Measurements from ENCODE around the gene JPH2. TPM values are rescaled to one million over a fixed set of nuclear protein-coding genes. Genes with fewer than 3 reads are reported as not detected.
A peak's percentile ranks its signal among the peaks of the same experiment; 100 is the strongest.

Gene JPH2
- total RNA-seq, 2 donors from 2014 or later: 29.1 to 31.1 TPM

GRCh38 chr20:44111712-44112335 is 75.2 kb downstream of the JPH2 start:
- Histone ChIP-seq H3K4me3 (no peak overlapping the region), H3K27me3 (replicated peaks; ENCODE audit: insufficient read depth) (no peaks in the 10 kb centered on the region), H3K27ac (no peak overlapping the region), H3K36me3 (no peaks in the 10 kb centered on the region), H3K4me1 (replicated peaks) (no peaks in the 10 kb centered on the region), H3K9me3 (no peaks in the 10 kb centered on the region)
- 22% methylated on average over 6 of the region's 6 CpGs for WGBS
- intact Hi-C loops (cut with DNase I): loop anchor here (5.0 to 10.0 kb wide), 2 partner anchors 200 to 657 kb away; partner anchors contain the start of genes FITM2 and SRSF6
- TF ChIP-seq POLR2AphosphoS5 (IDR thresholded peaks at IDR 0.05) (no peak), POLR2A (IDR thresholded peaks at IDR 0.05) (no peak)
- TF ChIP-seq, protein P1, sequence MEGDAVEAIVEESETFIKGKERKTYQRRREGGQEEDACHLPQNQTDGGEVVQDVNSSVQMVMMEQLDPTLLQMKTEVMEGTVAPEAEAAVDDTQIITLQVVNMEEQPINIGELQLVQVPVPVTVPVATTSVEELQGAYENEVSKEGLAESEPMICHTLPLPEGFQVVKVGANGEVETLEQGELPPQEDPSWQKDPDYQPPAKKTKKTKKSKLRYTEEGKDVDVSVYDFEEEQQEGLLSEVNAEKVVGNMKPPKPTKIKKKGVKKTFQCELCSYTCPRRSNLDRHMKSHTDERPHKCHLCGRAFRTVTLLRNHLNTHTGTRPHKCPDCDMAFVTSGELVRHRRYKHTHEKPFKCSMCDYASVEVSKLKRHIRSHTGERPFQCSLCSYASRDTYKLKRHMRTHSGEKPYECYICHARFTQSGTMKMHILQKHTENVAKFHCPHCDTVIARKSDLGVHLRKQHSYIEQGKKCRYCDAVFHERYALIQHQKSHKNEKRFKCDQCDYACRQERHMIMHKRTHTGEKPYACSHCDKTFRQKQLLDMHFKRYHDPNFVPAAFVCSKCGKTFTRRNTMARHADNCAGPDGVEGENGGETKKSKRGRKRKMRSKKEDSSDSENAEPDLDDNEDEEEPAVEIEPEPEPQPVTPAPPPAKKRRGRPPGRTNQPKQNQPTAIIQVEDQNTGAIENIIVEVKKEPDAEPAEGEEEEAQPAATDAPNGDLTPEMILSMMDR (IDR thresholded peaks at IDR 0.05): no peak
- DNase-seq (ENCODE audit: low spot score): peak; percentile 48

DNA sequence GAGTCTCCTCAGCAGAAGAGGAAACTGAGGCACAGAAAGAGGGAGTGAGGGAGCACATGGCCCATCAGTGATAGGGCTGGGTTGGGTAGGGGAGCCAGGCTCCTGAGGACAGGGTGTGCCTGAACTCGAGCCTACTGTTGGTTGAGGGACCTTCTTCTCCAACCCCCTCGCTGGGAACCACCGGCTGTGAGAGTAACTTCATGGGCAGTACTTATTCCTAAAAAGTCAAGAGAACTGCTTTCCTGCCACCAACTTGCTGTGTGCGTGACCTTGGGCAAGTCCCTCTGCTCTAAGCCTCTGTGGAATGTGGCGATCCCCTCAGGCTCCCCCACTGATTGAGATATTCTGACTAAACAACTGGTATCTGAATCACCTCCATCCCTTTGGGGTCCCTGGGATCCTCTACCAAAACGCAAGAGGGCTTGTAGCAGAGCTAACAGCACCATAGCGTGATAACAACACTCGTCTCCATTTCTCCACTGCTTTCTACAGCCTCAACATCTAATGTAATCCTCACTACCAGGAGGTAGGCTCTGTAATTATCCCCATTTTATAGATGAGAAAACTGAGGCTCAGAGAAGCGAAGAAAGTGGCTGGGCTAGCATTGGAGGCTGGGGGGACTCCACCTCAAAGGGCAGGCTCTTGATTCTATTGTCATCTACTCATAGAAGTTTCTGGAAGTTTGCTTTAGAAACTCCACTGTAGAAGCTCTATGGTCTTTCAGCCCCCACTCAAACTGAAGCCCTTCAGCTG is 76.0 kb downstream of the JPH2 start:
- intact Hi-C loops (cut with DNase I): loop anchor here (5.0 to 10.0 kb wide), 2 partner anchors 201 to 656 kb away; partner anchors contain the start of genes FITM2 and SRSF6
- TF ChIP-seq POLR2AphosphoS5 (IDR thresholded peaks at IDR 0.05) (no peak), POLR2A (IDR thresholded peaks at IDR 0.05) (no peak)
- TF ChIP-seq, protein P1 (IDR thresholded peaks at IDR 0.05): no peak
- H3K4me1 ChIP-seq (replicated peaks): no peaks in the 10 kb centered on the region
- WGBS: 89% methylated on average over 9 of the region's 9 CpGs
- H3K9me3 ChIP-seq: no peaks in the 10 kb centered on the region
- no peak overlapping the region for H3K27ac ChIP-seq
- no peak for DNase-seq (ENCODE audit: low spot score)
- no peaks in the 10 kb centered on the region for H3K27me3 ChIP-seq (replicated peaks; ENCODE audit: insufficient read depth)
- no peaks in the 10 kb centered on the region for H3K36me3 ChIP-seq
- H3K4me3 ChIP-seq: no peak overlapping the region

DNA sequence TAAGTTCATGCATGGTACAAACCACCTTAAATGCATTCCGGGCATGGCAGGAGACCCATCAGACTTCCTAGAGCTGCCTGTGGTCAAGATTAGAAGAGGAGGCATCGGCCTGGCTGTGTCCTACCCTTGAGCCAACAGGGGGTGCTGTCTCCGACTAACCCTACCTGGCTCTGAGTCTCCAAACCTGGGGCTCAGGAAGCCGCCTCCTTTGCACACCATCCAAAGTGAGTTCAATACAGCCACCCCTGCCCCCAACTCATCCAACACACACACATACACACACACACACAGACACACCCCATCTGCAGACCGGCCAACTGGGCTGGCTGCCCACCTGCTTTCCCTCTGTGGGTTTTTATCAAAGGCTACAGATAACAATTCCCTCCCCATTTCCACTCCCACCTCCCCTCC is 77.0 kb downstream of the JPH2 start:
- no peak overlapping the region for H3K4me3 ChIP-seq
- intact Hi-C loops (cut with DNase I): loop anchor here (5.0 to 10.0 kb wide), 2 partner anchors 202 to 655 kb away; partner anchors contain the start of genes FITM2 and SRSF6
- no peaks in the 10 kb centered on the region for H3K27me3 ChIP-seq (replicated peaks; ENCODE audit: insufficient read depth)
- no peaks in the 10 kb centered on the region for H3K36me3 ChIP-seq
- no peak overlapping the region for H3K27ac ChIP-seq
- no peak for TF ChIP-seq POLR2A (IDR thresholded peaks at IDR 0.05)
- TF ChIP-seq POLR2AphosphoS5 (IDR thresholded peaks at IDR 0.05): no peak
- TF ChIP-seq, protein P1 (IDR thresholded peaks at IDR 0.05): no peak
- DNase-seq (ENCODE audit: low spot score): no peak
- no peaks in the 10 kb centered on the region for H3K4me1 ChIP-seq (replicated peaks)
- WGBS: 43% methylated on average over 5 of the region's 5 CpGs
- H3K9me3 ChIP-seq: no peaks in the 10 kb centered on the region

DNA sequence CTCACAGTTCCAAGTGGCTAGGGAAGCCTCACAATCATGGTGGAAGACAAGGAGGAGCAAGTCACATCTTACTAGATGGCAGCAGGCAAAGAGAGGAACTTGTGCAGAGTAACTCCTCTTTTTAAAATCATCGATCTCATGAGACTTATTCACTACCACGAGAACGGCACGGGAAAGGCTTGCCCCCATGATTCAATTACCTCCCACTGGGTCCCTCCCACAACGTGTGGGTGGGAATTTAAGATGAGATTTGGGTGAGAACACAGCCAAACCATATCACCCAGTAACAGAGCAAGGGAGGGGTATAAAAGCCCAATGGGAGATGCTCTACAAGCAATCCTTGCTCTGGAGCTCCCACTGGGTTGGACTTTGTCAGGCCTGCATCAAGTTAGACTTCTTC is 80.4 kb downstream of the JPH2 start:
- no peak overlapping the region for H3K4me3 ChIP-seq
- no peaks in the 10 kb centered on the region for H3K36me3 ChIP-seq
- DNase-seq (ENCODE audit: low spot score): no peak
- 72% methylated on average over 5 of the region's 5 CpGs for WGBS
- H3K27ac ChIP-seq: no peak overlapping the region
- intact Hi-C loops (cut with DNase I): no loop called here
- H3K27me3 ChIP-seq (replicated peaks; ENCODE audit: insufficient read depth): no peaks in the 10 kb centered on the region
- no peak for TF ChIP-seq POLR2A (IDR thresholded peaks at IDR 0.05)
- no peak for TF ChIP-seq POLR2AphosphoS5 (IDR thresholded peaks at IDR 0.05)
- TF ChIP-seq, protein P1 (IDR thresholded peaks at IDR 0.05): no peak
- H3K4me1 ChIP-seq (replicated peaks): no peaks in the 10 kb centered on the region
- no peaks in the 10 kb centered on the region for H3K9me3 ChIP-seq
